Liver (tissue), 9 donors: ENCODE data around the gene MGP. TPM values are rescaled to one million over a fixed set of nuclear protein-coding genes. Genes with fewer than 3 reads are reported as not detected.

Source experiments
- DNase-seq: peaks from one replicate; pipeline ENCODE4 v3.0.0-alpha.2; 2017; ENCODE audit warnings: low spot score
- H3K27ac ChIP-seq, 2 donors: one replicate each; pipeline ENCODE4 v1.7.0; 2013; ENCODE audit warnings: inconsistent platforms in 2 of 2, low read length in 2 of 2, control low read depth in 1 of 2, low read depth in 1 of 2, mild to moderate bottlenecking in 1 of 2
- H3K27me3 ChIP-seq, 4 donors: one replicate each; pipeline versions ENCODE4 v1.6.1 to v1.7.0; 2013; ENCODE audit warnings: low read length in 3 of 4, inconsistent platforms in 1 of 4, mild to moderate bottlenecking in 1 of 4, moderate library complexity in 1 of 4; ENCODE audit not compliant: control insufficient read depth in 4 of 4, insufficient read depth in 4 of 4
- H3K36me3 ChIP-seq, 4 donors: one replicate each; pipeline versions ENCODE4 v1.6.1 to v1.7.0; 2013; ENCODE audit warnings: low read length in 3 of 4, mild to moderate bottlenecking in 3 of 4, low read depth in 1 of 4, moderate library complexity in 1 of 4; ENCODE audit not compliant: control insufficient read depth in 4 of 4, insufficient read depth in 3 of 4
- H3K4me1 ChIP-seq, 4 donors: one replicate each; pipeline versions ENCODE4 v1.6.1 to v1.7.0; 2013; ENCODE audit warnings: low read length in 3 of 4, mild to moderate bottlenecking in 3 of 4, moderate library complexity in 1 of 4; ENCODE audit not compliant: control insufficient read depth in 4 of 4, insufficient read depth in 4 of 4
- H3K4me3 ChIP-seq, 3 donors: one replicate each; pipeline versions ENCODE4 v1.6.1 to v1.7.0; 2013; ENCODE audit warnings: low read length in 3 of 3, control low read depth in 1 of 3, low read depth in 1 of 3, mild to moderate bottlenecking in 1 of 3
- H3K9ac ChIP-seq, 2 donors: one replicate each; pipeline ENCODE4 v1.7.0; 2013; ENCODE audit warnings: low read length in 2 of 2, mild to moderate bottlenecking in 2 of 2, moderate library complexity in 2 of 2, control low read depth in 1 of 2, low read depth in 1 of 2
- H3K9me3 ChIP-seq, 4 donors: one replicate each; pipeline versions ENCODE4 v1.6.1 to v1.7.0; 2013; ENCODE audit warnings: low read length in 3 of 4; ENCODE audit not compliant: control insufficient read depth in 4 of 4
- FOXA1 ChIP-seq: IDR thresholded peaks from 2 replicates; pipeline ENCODE4 v1.6.1; 2016; ENCODE audit warnings: antibody characterized with exemption
- FOXA2 ChIP-seq: IDR thresholded peaks from 2 replicates; pipeline ENCODE4 v1.6.1; 2016; ENCODE audit warnings: antibody characterized with exemption
- HNF4A ChIP-seq, 2 donors: conservative IDR thresholded peaks; 2 replicates each; pipeline ENCODE4 v1.6.1; 2016; ENCODE audit warnings: antibody characterized with exemption in 2 of 2, mild to moderate bottlenecking in 2 of 2
- HNF4G ChIP-seq: IDR thresholded peaks from 2 replicates; pipeline ENCODE4 v1.6.1; 2016; ENCODE audit warnings: antibody characterized with exemption
- JUND ChIP-seq, 2 donors: IDR thresholded peaks; 2 replicates each; pipeline ENCODE4 v1.6.1; 2016; ENCODE audit warnings: antibody characterized with exemption in 2 of 2
- NR2F2 ChIP-seq: IDR thresholded peaks from 2 replicates; pipeline ENCODE4 v1.6.1; 2016; ENCODE audit warnings: antibody characterized with exemption
- RAD21 ChIP-seq, 2 donors: IDR thresholded peaks; 2 replicates each; pipeline ENCODE4 v1.6.1; 2016; ENCODE audit warnings: antibody characterized with exemption in 2 of 2, mild to moderate bottlenecking in 2 of 2
- RXRA ChIP-seq, 2 donors: IDR thresholded peaks; 2 replicates each; pipeline ENCODE4 v1.6.1; 2017 to 2018; ENCODE audit warnings: antibody characterized with exemption in 2 of 2, mild to moderate bottlenecking in 1 of 2
- SP1 ChIP-seq: IDR thresholded peaks from 2 replicates; pipeline ENCODE4 v1.6.1; 2018; ENCODE audit warnings: antibody characterized with exemption, mild to moderate bottlenecking
- TAF1 ChIP-seq: conservative IDR thresholded peaks from 2 replicates; pipeline ENCODE4 v1.6.1; 2016; ENCODE audit warnings: antibody characterized with exemption, mild to moderate bottlenecking
- YY1 ChIP-seq: IDR thresholded peaks from 2 replicates; pipeline ENCODE4 v1.6.1; 2016; ENCODE audit warnings: antibody characterized with exemption, mild to moderate bottlenecking
- WGBS: extraction: QIAGEN DNeasy Blood & Tissue Kit; methylation state at CpG from one replicate; pipeline ENCODE4 v1.1.7; 2013; 5-methylcytosine and 5-hydroxymethylcytosine counted together
- polyA plus RNA-seq, 2 donors: library from polyadenylated mRNA; stranded (reverse) in 1 of 2; unstranded in 1 of 2; fragments of 200-250 nt in 1 of 2; fragments of >200 nt in 1 of 2; fragmentation: Nextera tagmentation in 1 of 2; extraction: Ambion mirVana in 1 of 2; gene quantifications; one replicate each; pipeline versions ENCODE4 v1.2.1 to v1.2.3, GENCODE V29; 2013 to 2015
- total RNA-seq, 2 donors: library from RNA; depleted of rRNA; stranded (reverse); fragments of >200 nt; gene quantifications; one replicate each; pipeline ENCODE4 v1.2.3, GENCODE V29; 2014
- TF ChIP-seq, protein P1 (sequence below): IDR thresholded peaks from 2 replicates; pipeline ENCODE4 v1.6.1; 2016; ENCODE audit warnings: antibody characterized with exemption
- TF ChIP-seq, protein P2 (sequence below): IDR thresholded peaks from 2 replicates; pipeline ENCODE4 v1.6.1; 2016; ENCODE audit warnings: antibody characterized with exemption
- TF ChIP-seq, protein P3 (sequence below): IDR thresholded peaks from 2 replicates; pipeline ENCODE4 v1.6.1; 2016; ENCODE audit warnings: antibody characterized with exemption, mild to moderate bottlenecking
- TF ChIP-seq, protein P4 (sequence below): IDR thresholded peaks from 2 replicates; pipeline ENCODE4 v1.6.1; 2016; ENCODE audit warnings: antibody characterized with exemption
- TF ChIP-seq, protein P5 (sequence below): fragments of 150-350 bp; IDR thresholded peaks from 2 replicates; pipeline ENCODE4 v1.5.1; 2017; ENCODE audit warnings: improper control_type of control experiment, low read depth, low read length; ENCODE audit not compliant: missing input control
- donor health status: healthy.
- donor health status: healthy.
- donor health status: healthy.
- donor health status: healthy.
- donor health status: healthy.

Gene MGP
- total RNA-seq, result 1 to 10 TPM in 1 of 2 donors, under 1 TPM in 1; 0.98 to 6.1 TPM
- 10 to 100 TPM; 16.0 to 20.7 TPM for polyA plus RNA-seq

DNA sequence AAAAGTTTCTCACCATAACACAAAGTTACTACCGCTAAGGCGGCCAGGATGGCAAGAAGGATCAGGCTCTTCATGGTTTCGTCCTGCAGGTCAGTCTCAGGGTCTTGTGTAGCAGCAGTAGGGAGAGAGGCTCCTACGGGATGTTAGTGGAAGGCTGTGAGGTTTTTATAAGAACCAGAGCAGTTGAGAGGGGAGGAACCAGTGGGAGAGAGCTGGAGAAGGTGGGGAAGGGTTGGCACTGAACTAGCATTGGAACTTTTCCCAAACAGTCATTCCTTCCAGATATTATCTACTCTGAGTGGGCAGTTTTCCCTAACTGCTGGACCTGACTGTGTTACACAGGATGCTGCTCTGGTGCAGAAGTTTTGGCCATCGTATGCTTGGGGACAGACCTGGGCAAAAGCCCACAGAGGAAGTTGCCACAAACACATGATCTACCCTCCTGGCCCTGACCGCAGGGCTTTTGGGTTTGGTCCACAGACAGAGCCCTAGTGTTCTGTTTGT lies at the start of gene MGP:
TSS of gene MGP (minus strand) at position 137 of the 504 bp plus-strand sequence. CDS start at position 74, 63 bp downstream.
- no peak within 1 kb of the TSS for H3K4me3 ChIP-seq
- no peaks in the 10 kb centered on the region for H3K36me3 ChIP-seq
- H3K9ac ChIP-seq, result peak within 1 kb of the TSS in 1 of 2 donors; percentile 32
- peaks cover 0 to 3% (median under 1%) of the 10 kb centered on the region in 4 donors for H3K4me1 ChIP-seq
- no peaks in the 10 kb centered on the region for H3K9me3 ChIP-seq
- H3K27me3 ChIP-seq, result no peaks in the 10 kb centered on the region
- no peak for DNase-seq
- H3K27ac ChIP-seq, result no peak within 1 kb of the TSS
- 66% methylated on average over 6 of the region's 6 CpGs for WGBS
- TF ChIP-seq FOXA2 (no peak), FOXA1 (no peak), YY1 (no peak), SP1 (no peak), JUND (IDR thresholded peaks at IDR 0.05) (no peak), RXRA (IDR thresholded peaks at IDR 0.05) (no peak), RAD21 (IDR thresholded peaks at IDR 0.05) (no peak), HNF4G (no peak), HNF4A (conservative IDR thresholded peaks at IDR 0.05) (no peak), TAF1 (no peak)
- TF ChIP-seq, protein P1, sequence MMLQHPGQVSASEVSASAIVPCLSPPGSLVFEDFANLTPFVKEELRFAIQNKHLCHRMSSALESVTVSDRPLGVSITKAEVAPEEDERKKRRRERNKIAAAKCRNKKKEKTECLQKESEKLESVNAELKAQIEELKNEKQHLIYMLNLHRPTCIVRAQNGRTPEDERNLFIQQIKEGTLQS, result no peak
- TF ChIP-seq, protein P2, sequence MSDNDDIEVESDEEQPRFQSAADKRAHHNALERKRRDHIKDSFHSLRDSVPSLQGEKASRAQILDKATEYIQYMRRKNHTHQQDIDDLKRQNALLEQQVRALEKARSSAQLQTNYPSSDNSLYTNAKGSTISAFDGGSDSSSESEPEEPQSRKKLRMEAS, result no peak
- TF ChIP-seq, protein P3, sequence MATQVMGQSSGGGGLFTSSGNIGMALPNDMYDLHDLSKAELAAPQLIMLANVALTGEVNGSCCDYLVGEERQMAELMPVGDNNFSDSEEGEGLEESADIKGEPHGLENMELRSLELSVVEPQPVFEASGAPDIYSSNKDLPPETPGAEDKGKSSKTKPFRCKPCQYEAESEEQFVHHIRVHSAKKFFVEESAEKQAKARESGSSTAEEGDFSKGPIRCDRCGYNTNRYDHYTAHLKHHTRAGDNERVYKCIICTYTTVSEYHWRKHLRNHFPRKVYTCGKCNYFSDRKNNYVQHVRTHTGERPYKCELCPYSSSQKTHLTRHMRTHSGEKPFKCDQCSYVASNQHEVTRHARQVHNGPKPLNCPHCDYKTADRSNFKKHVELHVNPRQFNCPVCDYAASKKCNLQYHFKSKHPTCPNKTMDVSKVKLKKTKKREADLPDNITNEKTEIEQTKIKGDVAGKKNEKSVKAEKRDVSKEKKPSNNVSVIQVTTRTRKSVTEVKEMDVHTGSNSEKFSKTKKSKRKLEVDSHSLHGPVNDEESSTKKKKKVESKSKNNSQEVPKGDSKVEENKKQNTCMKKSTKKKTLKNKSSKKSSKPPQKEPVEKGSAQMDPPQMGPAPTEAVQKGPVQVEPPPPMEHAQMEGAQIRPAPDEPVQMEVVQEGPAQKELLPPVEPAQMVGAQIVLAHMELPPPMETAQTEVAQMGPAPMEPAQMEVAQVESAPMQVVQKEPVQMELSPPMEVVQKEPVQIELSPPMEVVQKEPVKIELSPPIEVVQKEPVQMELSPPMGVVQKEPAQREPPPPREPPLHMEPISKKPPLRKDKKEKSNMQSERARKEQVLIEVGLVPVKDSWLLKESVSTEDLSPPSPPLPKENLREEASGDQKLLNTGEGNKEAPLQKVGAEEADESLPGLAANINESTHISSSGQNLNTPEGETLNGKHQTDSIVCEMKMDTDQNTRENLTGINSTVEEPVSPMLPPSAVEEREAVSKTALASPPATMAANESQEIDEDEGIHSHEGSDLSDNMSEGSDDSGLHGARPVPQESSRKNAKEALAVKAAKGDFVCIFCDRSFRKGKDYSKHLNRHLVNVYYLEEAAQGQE, result no peak
- TF ChIP-seq, protein P4, sequence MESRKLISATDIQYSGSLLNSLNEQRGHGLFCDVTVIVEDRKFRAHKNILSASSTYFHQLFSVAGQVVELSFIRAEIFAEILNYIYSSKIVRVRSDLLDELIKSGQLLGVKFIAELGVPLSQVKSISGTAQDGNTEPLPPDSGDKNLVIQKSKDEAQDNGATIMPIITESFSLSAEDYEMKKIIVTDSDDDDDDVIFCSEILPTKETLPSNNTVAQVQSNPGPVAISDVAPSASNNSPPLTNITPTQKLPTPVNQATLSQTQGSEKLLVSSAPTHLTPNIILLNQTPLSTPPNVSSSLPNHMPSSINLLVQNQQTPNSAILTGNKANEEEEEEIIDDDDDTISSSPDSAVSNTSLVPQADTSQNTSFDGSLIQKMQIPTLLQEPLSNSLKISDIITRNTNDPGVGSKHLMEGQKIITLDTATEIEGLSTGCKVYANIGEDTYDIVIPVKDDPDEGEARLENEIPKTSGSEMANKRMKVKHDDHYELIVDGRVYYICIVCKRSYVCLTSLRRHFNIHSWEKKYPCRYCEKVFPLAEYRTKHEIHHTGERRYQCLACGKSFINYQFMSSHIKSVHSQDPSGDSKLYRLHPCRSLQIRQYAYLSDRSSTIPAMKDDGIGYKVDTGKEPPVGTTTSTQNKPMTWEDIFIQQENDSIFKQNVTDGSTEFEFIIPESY, result no peak
- TF ChIP-seq, protein P5, sequence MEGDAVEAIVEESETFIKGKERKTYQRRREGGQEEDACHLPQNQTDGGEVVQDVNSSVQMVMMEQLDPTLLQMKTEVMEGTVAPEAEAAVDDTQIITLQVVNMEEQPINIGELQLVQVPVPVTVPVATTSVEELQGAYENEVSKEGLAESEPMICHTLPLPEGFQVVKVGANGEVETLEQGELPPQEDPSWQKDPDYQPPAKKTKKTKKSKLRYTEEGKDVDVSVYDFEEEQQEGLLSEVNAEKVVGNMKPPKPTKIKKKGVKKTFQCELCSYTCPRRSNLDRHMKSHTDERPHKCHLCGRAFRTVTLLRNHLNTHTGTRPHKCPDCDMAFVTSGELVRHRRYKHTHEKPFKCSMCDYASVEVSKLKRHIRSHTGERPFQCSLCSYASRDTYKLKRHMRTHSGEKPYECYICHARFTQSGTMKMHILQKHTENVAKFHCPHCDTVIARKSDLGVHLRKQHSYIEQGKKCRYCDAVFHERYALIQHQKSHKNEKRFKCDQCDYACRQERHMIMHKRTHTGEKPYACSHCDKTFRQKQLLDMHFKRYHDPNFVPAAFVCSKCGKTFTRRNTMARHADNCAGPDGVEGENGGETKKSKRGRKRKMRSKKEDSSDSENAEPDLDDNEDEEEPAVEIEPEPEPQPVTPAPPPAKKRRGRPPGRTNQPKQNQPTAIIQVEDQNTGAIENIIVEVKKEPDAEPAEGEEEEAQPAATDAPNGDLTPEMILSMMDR, result no peak

DNA sequence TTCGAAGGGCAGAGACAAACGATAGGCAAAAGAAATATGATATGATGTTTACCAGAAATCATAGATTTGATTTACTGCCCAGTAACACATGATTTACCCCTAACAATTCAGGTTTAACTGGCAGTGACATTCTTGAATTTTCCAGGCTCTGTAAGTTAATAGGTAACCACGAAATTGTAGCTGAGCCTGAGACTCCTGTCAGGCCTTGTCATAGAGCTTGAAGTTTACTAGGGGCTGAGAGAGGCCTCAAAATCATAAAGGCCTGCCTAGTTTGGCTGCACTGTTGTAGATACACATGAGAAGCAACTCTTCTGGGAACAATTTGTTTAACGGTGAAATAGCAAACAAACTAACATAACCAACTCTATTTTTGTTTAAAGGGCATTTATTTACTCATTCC lies 49.4 kb upstream of the MGP start:
- Histone ChIP-seq H3K4me3 (no peak overlapping the region), H3K9ac (no peak overlapping the region), H3K36me3 (no peaks in the 10 kb centered on the region), H3K27me3 (no peaks in the 10 kb centered on the region), H3K4me1 (no peaks in the 10 kb centered on the region), H3K27ac (no peak overlapping the region), H3K9me3 (no peaks in the 10 kb centered on the region)
- 40% methylated on average over 4 of the region's 4 CpGs for WGBS
- no peak for DNase-seq
- no peak for TF ChIP-seq JUND (IDR thresholded peaks at IDR 0.05)
- no peak for TF ChIP-seq RXRA (IDR thresholded peaks at IDR 0.05)
- no peak for TF ChIP-seq HNF4G
- TF ChIP-seq HNF4A (conservative IDR thresholded peaks at IDR 0.05), result no peak
- no peak for TF ChIP-seq FOXA1
- TF ChIP-seq NR2F2, result no peak
- TF ChIP-seq FOXA2, result no peak
- TF ChIP-seq, protein P1, result no peak
- TF ChIP-seq, protein P3, result no peak
- no peak for TF ChIP-seq YY1
